Testis (tissue), 3 donors: Measurements from ENCODE around the gene AMELY. TPM values are rescaled to one million over a fixed set of nuclear protein-coding genes. Genes with fewer than 3 reads are reported as not detected.
"Not testable (repeated sequence)": the region's sequence is repeated elsewhere in the genome, so short reads cannot be mapped to it uniquely, and the experiment has no call there.

ENCODE experiments used
- DNase-seq: peaks from one replicate; pipeline ENCODE4 v3.0.0-alpha.2; 2019
- H3K27ac ChIP-seq, 2 donors: fragments of 200-600 bp; sonication (generic); one replicate each; pipeline ENCODE4 v1.5.1; 2019
- H3K27me3 ChIP-seq: fragments of 200-600 bp; sonication (generic); one replicate; pipeline ENCODE4 v1.5.1; 2019
- H3K36me3 ChIP-seq: fragments of 200-600 bp; sonication (generic); one replicate; pipeline ENCODE4 v1.5.1; 2017; ENCODE audit warnings: low read depth; ENCODE audit errors: missing control alignments
- H3K4me1 ChIP-seq: fragments of 200-600 bp; sonication (generic); one replicate; pipeline ENCODE4 v1.5.1; 2019
- H3K4me3 ChIP-seq, 2 donors: fragments of 200-600 bp; sonication (generic); one replicate each; pipeline ENCODE4 v1.5.1; 2017 to 2019
- H3K9me3 ChIP-seq: fragments of 200-600 bp; sonication (generic); one replicate; pipeline ENCODE4 v1.5.1; 2017
- CTCF ChIP-seq, 3 experiments: fragments of 450-650 bp in 2 of 3; fragments of 200-600 bp in 1 of 3; sonication (generic) in 1 of 3; IDR thresholded peaks; one replicate each; pipeline ENCODE4 v1.5.1; 2016 to 2019; ENCODE audit warnings: antibody characterized with exemption in 3 of 3, mild to moderate bottlenecking in 2 of 3, moderate library complexity in 1 of 3
- POLR2A ChIP-seq: fragments of 450-650 bp; IDR thresholded peaks from one replicate; pipeline ENCODE4 v1.6.1; 2017; ENCODE audit warnings: antibody characterized with exemption, mild to moderate bottlenecking, moderate library complexity
- WGBS, 2 donors: methylation state at CpG; one replicate each; pipeline ENCODE4 v1.1.5; 2018; 5-methylcytosine and 5-hydroxymethylcytosine counted together
- intact Hi-C: fragments of 100-400 bp; cut with DNase I; formaldehyde crosslinking; loops from one replicate; pipeline ENCODE4 v1.15.1; 2023; ENCODE audit warnings: low total_unique reads
- polyA plus RNA-seq: library from polyadenylated mRNA; stranded (reverse); fragments of 350-450 nt; fragmentation: Illumina TruSeq; extraction: RNeasy Lipid Tissue Mini Kit (QIAGEN cat#74804); gene quantifications from one replicate; pipeline ENCODE4 v1.2.3, GENCODE V29; 2014; ENCODE audit warnings: low read depth, low replicate concordance; ENCODE audit not compliant: insufficient read depth
- total RNA-seq, 2 donors: library from RNA; depleted of rRNA; stranded (reverse); fragments of >200 nt; gene quantifications; one replicate each; pipeline ENCODE4 v1.2.3, GENCODE V29; 2016

AMELY gene
- total and polyA plus RNA-seq, 3 donors from 2014 or later: not detected

GRCh38 chrY:6907591-6907990 lies 4.0 kb downstream of the AMELY start:
- intact Hi-C loops: no loop called here

GRCh38 chrY:6902116-6902515 lies 9.4 kb downstream of the AMELY start:
- H3K27me3 ChIP-seq, H3K27ac ChIP-seq, H3K4me3 ChIP-seq, DNase-seq, H3K9me3 ChIP-seq, H3K4me1 ChIP-seq, intact Hi-C loops, H3K36me3 ChIP-seq: not testable (repeated sequence)

More at GRCh38 chrY:6907591-6907990, 4.0 kb downstream of the AMELY start:
- WGBS, 2 donors: 88% methylated on average over 1 of the region's 1 CpG; no CpG with 5 or more reads in 1 of the 2 donors
- no peaks in the 10 kb centered on the region for H3K36me3 ChIP-seq
- no peaks in the 10 kb centered on the region for H3K27me3 ChIP-seq
- TF ChIP-seq CTCF (IDR thresholded peaks at IDR 0.05): no peak
- no peak for TF ChIP-seq POLR2A
- no peak overlapping the region for H3K27ac ChIP-seq
- no peaks in the 10 kb centered on the region for H3K4me1 ChIP-seq
- H3K4me3 ChIP-seq: no peak overlapping the region
- H3K9me3 ChIP-seq: no peaks in the 10 kb centered on the region
- DNase-seq: no peak

- Histone ChIP-seq H3K27ac (no peak overlapping the region), H3K4me1 (no peaks in the 10 kb centered on the region), H3K27me3 (no peaks in the 10 kb centered on the region), H3K36me3 (no peaks in the 10 kb centered on the region), H3K4me3 (no peak overlapping the region), H3K9me3 (no peaks in the 10 kb centered on the region)
- WGBS, 2 donors: 18 to 29% methylated on average over 1 of the region's 1 CpG
- TF ChIP-seq CTCF (IDR thresholded peaks at IDR 0.05) (no peak), POLR2A (no peak)
- DNase-seq: no peak
- intact Hi-C loops: no loop called here
Measured at GRCh38 chrY:6895236-6895635, 16.3 kb downstream of the AMELY start.

GRCh38 chrY:6894496-6894895 lies 17.1 kb downstream of the AMELY start:
- DNase-seq: no peak
- TF ChIP-seq CTCF (IDR thresholded peaks at IDR 0.05) (no peak), POLR2A (no peak)
- Histone ChIP-seq H3K36me3 (no peaks in the 10 kb centered on the region), H3K4me3 (no peak overlapping the region), H3K27me3 (no peaks in the 10 kb centered on the region), H3K4me1 (no peaks in the 10 kb centered on the region), H3K27ac (no peak overlapping the region), H3K9me3 (no peaks in the 10 kb centered on the region)
- 65% methylated on average over 3 of the region's 3 CpGs; no CpG with 5 or more reads in 1 of the 2 donors for WGBS, 2 donors
- intact Hi-C loops: no loop called here

GRCh38 chrY:6849384-6849783 lies 62.2 kb downstream of the AMELY start:
- Histone ChIP-seq H3K36me3 (no peaks in the 10 kb centered on the region), H3K9me3 (no peaks in the 10 kb centered on the region), H3K27ac (no peak overlapping the region), H3K27me3 (no peaks in the 10 kb centered on the region), H3K4me3 (no peak overlapping the region), H3K4me1 (no peaks in the 10 kb centered on the region)
- 78 to 83% methylated on average over 1 to 2 of the region's 2 CpGs for WGBS, 2 donors
- no peak for DNase-seq
- TF ChIP-seq POLR2A (no peak), CTCF (IDR thresholded peaks at IDR 0.05) (no peak)
- intact Hi-C loops: no loop called here

GRCh38 chrY:6842650-6843049 lies 68.9 kb downstream of the AMELY start:
- H3K4me1 ChIP-seq, DNase-seq, intact Hi-C loops, H3K27me3 ChIP-seq, H3K27ac ChIP-seq, H3K9me3 ChIP-seq, H3K36me3 ChIP-seq, H3K4me3 ChIP-seq: not testable (repeated sequence)
- 69 to 75% methylated on average over 2 of the region's 2 CpGs for WGBS, 2 donors

Other genes with a start within 250 kb of the AMELY start
- gene TBL1Y, start 1.1 kb downstream of the AMELY start, total RNA-seq: 1 to 10 TPM; 2.0 to 2.5 TPM
- gene TBL1Y, start 1.1 kb downstream of the AMELY start, polyA plus RNA-seq: 0.44 TPM